Subcutaneous abdominal adipose tissue (tissue), 5 donors: ENCODE data around the gene SCAF8.
"Not testable (repeated sequence)": the region's sequence is repeated elsewhere in the genome, so short reads cannot be mapped to it uniquely, and the experiment has no call there.

Experiments
- H3K27ac ChIP-seq: one replicate; pipeline ENCODE4 v1.7.0; 2013; ENCODE audit warnings: low read depth, mild to moderate bottlenecking, inconsistent platforms, low read length, moderate library complexity
- H3K27me3 ChIP-seq, 5 donors: one replicate each; pipeline ENCODE4 v1.7.0; 2013; ENCODE audit warnings: low read length in 5 of 5, inconsistent platforms in 1 of 5; ENCODE audit not compliant: control insufficient read depth in 5 of 5, insufficient read depth in 4 of 5
- H3K36me3 ChIP-seq, 5 donors: one replicate each; pipeline ENCODE4 v1.7.0; 2013; ENCODE audit warnings: low read length in 5 of 5; ENCODE audit not compliant: control insufficient read depth in 5 of 5, insufficient read depth in 5 of 5
- H3K4me1 ChIP-seq, 5 donors: one replicate each; pipeline ENCODE4 v1.7.0; 2013; ENCODE audit warnings: low read length in 5 of 5, mild to moderate bottlenecking in 3 of 5, moderate library complexity in 1 of 5; ENCODE audit not compliant: control insufficient read depth in 5 of 5, insufficient read depth in 5 of 5
- H3K4me3 ChIP-seq, 5 donors: one replicate each; pipeline ENCODE4 v1.7.0; 2013; ENCODE audit warnings: low read length in 5 of 5, low read depth in 1 of 5
- H3K9ac ChIP-seq, 5 donors: one replicate each; pipeline ENCODE4 v1.7.0; 2013; ENCODE audit warnings: low read length in 5 of 5, mild to moderate bottlenecking in 4 of 5, moderate library complexity in 3 of 5
- H3K9me3 ChIP-seq, 5 donors: one replicate each; pipeline ENCODE4 v1.7.0; 2013; ENCODE audit warnings: low read length in 5 of 5; ENCODE audit not compliant: control insufficient read depth in 5 of 5
- donor health status: healthy.
- donor health status: healthy.
- donor health status: healthy.
- donor health status: healthy.
- donor health status: healthy.

The SCAF8 gene

GRCh38 chr6:154732538-154733182 is 556 bp upstream of the SCAF8 start:
- Histone ChIP-seq H3K9ac (peak overlapping the region; percentile 44 to 96 (median 80)), H3K27ac (peak overlapping the region; percentile 97), H3K4me3 (peak overlapping the region; percentile 66 to 96 (median 89)), H3K36me3 (no peaks in the 10 kb centered on the region), H3K9me3 (no peaks in the 10 kb centered on the region), H3K4me1 (peaks cover 2 to 41% (median 39%) of the 10 kb centered on the region in 5 donors), H3K27me3 (no peaks in the 10 kb centered on the region)

GRCh38 chr6:154733626-154734382 is 588 bp downstream of the SCAF8 start:
- peak overlapping the region; percentile 58 to 96 (median 88) for H3K9ac ChIP-seq
- H3K27ac ChIP-seq = peak overlapping the region; percentile 97
- peaks cover 2 to 52% (median 50%) of the 10 kb centered on the region in 5 donors for H3K4me1 ChIP-seq
- no peaks in the 10 kb centered on the region for H3K36me3 ChIP-seq
- H3K4me3 ChIP-seq = peak overlapping the region; percentile 66 to 96 (median 86)
- no peaks in the 10 kb centered on the region for H3K27me3 ChIP-seq
- H3K9me3 ChIP-seq = no peaks in the 10 kb centered on the region

GRCh38 chr6:154736618-154737259 is 3.5 kb downstream of the SCAF8 start:
- Histone ChIP-seq H3K27me3 (no peaks in the 10 kb centered on the region), H3K27ac (peak overlapping the region; percentile 10), H3K36me3 (peaks cover 0 to 2% (median under 1%) of the 10 kb centered on the region in 5 donors), H3K4me3 (no peak overlapping the region), H3K9me3 (no peaks in the 10 kb centered on the region), H3K4me1 (peaks cover 2 to 68% (median 58%) of the 10 kb centered on the region in 5 donors), H3K9ac (peak overlapping the region in 1 of 5 donors; percentile 43)

GRCh38 chr6:154737424-154737823 is 4.2 kb downstream of the SCAF8 start:
- H3K27ac ChIP-seq = no peak overlapping the region
- no peaks in the 10 kb centered on the region for H3K27me3 ChIP-seq
- H3K36me3 ChIP-seq = peaks cover 0 to 5% (median 3%) of the 10 kb centered on the region in 5 donors
- H3K9ac ChIP-seq = no peak overlapping the region
- H3K9me3 ChIP-seq = no peaks in the 10 kb centered on the region
- peaks cover 2 to 68% (median 54%) of the 10 kb centered on the region in 5 donors for H3K4me1 ChIP-seq
- no peak overlapping the region for H3K4me3 ChIP-seq

GRCh38 chr6:154738551-154738961 is 5.3 kb downstream of the SCAF8 start:
- Histone ChIP-seq H3K4me3 (no peak overlapping the region), H3K36me3 (peaks cover 0 to 5% (median 3%) of the 10 kb centered on the region in 5 donors), H3K4me1 (peaks cover 2 to 62% (median 50%) of the 10 kb centered on the region in 5 donors), H3K27me3 (no peaks in the 10 kb centered on the region), H3K27ac (no peak overlapping the region), H3K9ac (no peak overlapping the region), H3K9me3 (no peaks in the 10 kb centered on the region)

- Histone ChIP-seq H3K27ac (no peak overlapping the region), H3K4me1 (peaks cover 0 to 48% (median 38%) of the 10 kb centered on the region in 5 donors), H3K27me3 (no peaks in the 10 kb centered on the region), H3K4me3 (no peak overlapping the region), H3K9me3 (no peaks in the 10 kb centered on the region), H3K9ac (no peak overlapping the region), H3K36me3 (peaks cover 0 to 5% (median 3%) of the 10 kb centered on the region in 5 donors)
These were observed 7.4 kb downstream of the SCAF8 start for GRCh38 chr6:154740658-154741057.

GRCh38 chr6:154742891-154743290 is 9.7 kb downstream of the SCAF8 start:
- peaks cover 0 to 38% (median 25%) of the 10 kb centered on the region in 5 donors for H3K4me1 ChIP-seq
- no peak overlapping the region for H3K4me3 ChIP-seq
- no peaks in the 10 kb centered on the region for H3K27me3 ChIP-seq
- H3K27ac ChIP-seq = no peak overlapping the region
- peaks cover 0 to 5% (median 3%) of the 10 kb centered on the region in 5 donors for H3K36me3 ChIP-seq
- no peaks in the 10 kb centered on the region for H3K9me3 ChIP-seq
- H3K9ac ChIP-seq = no peak overlapping the region

- H3K27me3 ChIP-seq, H3K4me3 ChIP-seq, H3K36me3 ChIP-seq, H3K9ac ChIP-seq, H3K27ac ChIP-seq, H3K9me3 ChIP-seq: not testable (repeated sequence)
- H3K4me1 ChIP-seq = peaks cover 0 to 29% (median 14%) of the 10 kb centered on the region in 5 donors
These were observed 11.0 kb downstream of the SCAF8 start for GRCh38 chr6:154744029-154744745.

- no peaks in the 10 kb centered on the region for H3K9me3 ChIP-seq
- H3K36me3 ChIP-seq = peaks cover 0 to 5% (median 3%) of the 10 kb centered on the region in 5 donors
- H3K27me3 ChIP-seq = no peaks in the 10 kb centered on the region
- no peak overlapping the region for H3K9ac ChIP-seq
- no peak overlapping the region for H3K27ac ChIP-seq
- H3K4me1 ChIP-seq = peaks cover 0 to 19% (median 11%) of the 10 kb centered on the region in 5 donors
- no peak overlapping the region for H3K4me3 ChIP-seq
These were observed 12.0 kb downstream of the SCAF8 start for GRCh38 chr6:154745243-154745642.
